Measurements from ENCODE around the gene ZNF346. TPM values are rescaled to one million over a fixed set of nuclear protein-coding genes. Genes with fewer than 3 reads are reported as not detected.

The ZNF346 gene
- total and polyA plus RNA-seq, 2 of the 13 experiments (the other 11 are each of a cell fraction or from before 2014, with no cell fraction given) = 8.6 to 19.4 TPM

GRCh38 chr5:177087398-177088005 is 65.0 kb downstream of the ZNF346 start (continued):
- peak; percentile 6; the same call in 1 of the 2 replicates for TF ChIP-seq ZNF609 (CRISPR knock-in tag; IDR thresholded peaks at IDR 0.05; ENCODE audit: borderline replicate concordance)
- no peak for TF ChIP-seq ZNF776 (CRISPR knock-in tag; IDR thresholded peaks at IDR 0.05)
- 0 out of 2 replicates have a peak, but pooled peaks have one; percentile 3 for TF ChIP-seq DR1 (CRISPR knock-in tag; IDR thresholded peaks at IDR 0.05)
- peak; percentile 17; the same call in 1 of the 2 replicates for TF ChIP-seq NCOR1 (IDR thresholded peaks at IDR 0.05; ENCODE audit: borderline replicate concordance, low read length)
- TF ChIP-seq POLR2G (IDR thresholded peaks at IDR 0.05; ENCODE audit: low read depth, low read length) = peak; percentile 92
- no peak for TF ChIP-seq ZSCAN22 (CRISPR knock-in tag; IDR thresholded peaks at IDR 0.05)
- no peak; the same call in 1 of the 2 replicates for TF ChIP-seq MLX (CRISPR knock-in tag; IDR thresholded peaks at IDR 0.05)
- 0 out of 2 replicates have a peak, but pooled peaks have one; percentile 1 for TF ChIP-seq MAZ (IDR thresholded peaks at IDR 0.05; ENCODE audit: borderline replicate concordance, low read depth, low read length)
- no peak for TF ChIP-seq MAZ (CRISPR knock-in tag; IDR thresholded peaks at IDR 0.05; ENCODE audit: low read depth)
- no peak for TF ChIP-seq HDAC1 (CRISPR knock-in tag; IDR thresholded peaks at IDR 0.05)
- TF ChIP-seq ZNF761 (CRISPR knock-in tag; conservative IDR thresholded peaks at IDR 0.05) = peak; percentile 79; the same call in 1 of the 2 replicates
- no peak for TF ChIP-seq ZNF451 (CRISPR knock-in tag; IDR thresholded peaks at IDR 0.05)
- TF ChIP-seq PAXIP1 (CRISPR knock-in tag; conservative IDR thresholded peaks at IDR 0.05) = peak; percentile 13; the same call in 1 of the 2 replicates
- TF ChIP-seq ZNF674 (CRISPR knock-in tag; IDR thresholded peaks at IDR 0.05; ENCODE audit: low read depth) = no peak
- TF ChIP-seq ZNF788 (CRISPR knock-in tag; IDR thresholded peaks at IDR 0.05; ENCODE audit: borderline replicate concordance) = no peak
- peak; percentile 17; the same call in 1 of the 2 replicates for TF ChIP-seq E2F1 (CRISPR knock-in tag; IDR thresholded peaks at IDR 0.05)
- TF ChIP-seq ARID2 (CRISPR knock-in tag; IDR thresholded peaks at IDR 0.05; ENCODE audit: borderline replicate concordance) = no peak
- TF ChIP-seq KDM5B (CRISPR knock-in tag; IDR thresholded peaks at IDR 0.05; ENCODE audit: borderline replicate concordance) = peak; percentile 28; the same call in 1 of the 2 replicates
- TF ChIP-seq MBNL3 (CRISPR knock-in tag; conservative IDR thresholded peaks at IDR 0.05) = no peak
